HepG2 (cell line): ENCODE results near the gene VTN. TPM values are rescaled to one million over a fixed set of nuclear protein-coding genes. Genes with fewer than 3 reads are reported as not detected.

Experiments used
- FOXA3 ChIP-seq: IDR thresholded peaks from 2 replicates; pipeline ENCODE4 v1.6.1; 2016; ENCODE audit warnings: missing genetic modification reagents, missing compliant biosample characterization
- GTF2F1 ChIP-seq: fragments of 150-350 bp; IDR thresholded peaks from 2 replicates; pipeline ENCODE4 v1.6.1; 2014; ENCODE audit warnings: low read length
- HDAC2 ChIP-seq: sonication (generic); formaldehyde crosslinking; IDR thresholded peaks from 2 replicates; pipeline ENCODE4 v1.4.0; 2020; ENCODE audit warnings: missing genetic modification reagents
- IRF2 ChIP-seq: IDR thresholded peaks from 2 replicates; pipeline ENCODE4 v1.6.1; 2018; ENCODE audit warnings: missing genetic modification reagents, missing compliant biosample characterization
- NKX3-1 ChIP-seq: sonication (generic); formaldehyde crosslinking; IDR thresholded peaks from 2 replicates; pipeline ENCODE4 v1.5.0; 2020; ENCODE audit warnings: missing genetic modification reagents
- PHF5A ChIP-seq: IDR thresholded peaks from one replicate; pipeline ENCODE4 v1.6.1; 2018; ENCODE audit warnings: low read depth, missing genetic modification reagents; ENCODE audit not compliant: unreplicated experiment
- PRDM4 ChIP-seq: sonication (generic); formaldehyde crosslinking; IDR thresholded peaks from 2 replicates; pipeline ENCODE4 v1.9.0; 2021; ENCODE audit warnings: missing genetic modification reagents, borderline replicate concordance
- SATB2 ChIP-seq: sonication (generic); formaldehyde crosslinking; IDR thresholded peaks from 2 replicates; pipeline ENCODE4 v1.5.0; 2020; ENCODE audit warnings: missing genetic modification reagents
- TMF1 ChIP-seq: sonication (generic); formaldehyde crosslinking; IDR thresholded peaks from 2 replicates; pipeline ENCODE4 v1.8.1; 2022; ENCODE audit warnings: low read depth, missing genetic modification reagents
- ZNF18 ChIP-seq: sonication (generic); formaldehyde crosslinking; IDR thresholded peaks from 2 replicates; pipeline ENCODE4 v1.8.0; 2022; ENCODE audit warnings: mild to moderate bottlenecking, missing genetic modification reagents; ENCODE audit not compliant: insufficient replicate concordance
- ZNF407 ChIP-seq: sonication (generic); formaldehyde crosslinking; IDR thresholded peaks from one replicate; pipeline ENCODE4 v1.5.1; 2020; ENCODE audit warnings: mild to moderate bottlenecking, missing genetic modification reagents; ENCODE audit errors: not compliant biosample characterization
- ZNF451 ChIP-seq: sonication (generic); formaldehyde crosslinking; IDR thresholded peaks from 2 replicates; pipeline ENCODE4 v1.5.0; 2020; ENCODE audit warnings: mild to moderate bottlenecking, missing genetic modification reagents
- ZNF703 ChIP-seq: sonication (generic); formaldehyde crosslinking; IDR thresholded peaks from 2 replicates; pipeline ENCODE4 v1.5.1; 2020; ENCODE audit warnings: missing genetic modification reagents, mild to moderate bottlenecking, moderate library complexity, borderline replicate concordance
- ZNF773 ChIP-seq: sonication (generic); formaldehyde crosslinking; IDR thresholded peaks from 2 replicates; pipeline ENCODE4 v1.4.0; 2020; ENCODE audit warnings: missing genetic modification reagents, borderline replicate concordance
- ZNF781 ChIP-seq: sonication (generic); formaldehyde crosslinking; IDR thresholded peaks from 2 replicates; pipeline ENCODE4 v1.5.1; 2020; ENCODE audit warnings: borderline replicate concordance, mild to moderate bottlenecking, missing genetic modification reagents; ENCODE audit errors: not compliant biosample characterization
- ZNF782 ChIP-seq: sonication (generic); formaldehyde crosslinking; IDR thresholded peaks from 2 replicates; pipeline ENCODE4 v1.4.0; 2020; ENCODE audit warnings: missing genetic modification reagents, mild to moderate bottlenecking, borderline replicate concordance
- polyA plus RNA-seq, 8 experiments: library from polyadenylated mRNA; depleted of rRNA in 3 of 8; stranded (reverse) in 7 of 8; unstranded in 1 of 8; fragments of >200 nt; fragmentation: Illumina TruSeq in 4 of 8; extraction: Trizol in 4 of 8; gene quantifications; 2 replicates each; pipeline versions ENCODE4 v1.2.1 to v1.2.3, GENCODE V29; 2011 to 2016; ENCODE audit warnings: low read depth in 4 of 8, missing spikeins in 1 of 8, mixed read lengths in 1 of 8; ENCODE audit not compliant: insufficient read depth in 1 of 8
- total RNA-seq, 5 experiments: library from RNA; depleted of rRNA; stranded (reverse); fragments of >200 nt; fragmentation: Illumina TruSeq; extraction: Trizol; gene quantifications; 2 replicates each; pipeline ENCODE4 v1.2.3, GENCODE V29; 2016; ENCODE audit warnings: low read depth in 1 of 5

The VTN gene
- total and polyA plus RNA-seq, 2 of the 13 experiments (the other 11 are each of a cell fraction or from before 2014, with no cell fraction given) = 108 to 131 TPM

- TF ChIP-seq ZNF407 (CRISPR knock-in tag) (peak; percentile 68), ZNF781 (CRISPR knock-in tag) (no peak), ZNF782 (CRISPR knock-in tag) (0 out of 2 replicates have a peak, but pooled peaks have one; percentile 34), NKX3-1 (CRISPR knock-in tag) (peak; percentile 44; the same call in 1 of the 2 replicates), TMF1 (CRISPR knock-in tag) (peak; percentile 93; the same call in 1 of the 2 replicates), HDAC2 (CRISPR knock-in tag) (peak; percentile 92), SATB2 (CRISPR knock-in tag) (0 out of 2 replicates have a peak, but pooled peaks have one; percentile 22), IRF2 (CRISPR knock-in tag) (peak; percentile 87; the same call in 1 of the 2 replicates), ZNF451 (CRISPR knock-in tag) (0 out of 2 replicates have a peak, but pooled peaks have one; percentile 27), ZNF18 (no peak), ZNF703 (CRISPR knock-in tag) (no peak), PRDM4 (CRISPR knock-in tag) (no peak), FOXA3 (peak; percentile 53; the same call in 1 of the 2 replicates), PHF5A (CRISPR knock-in tag) (peak; percentile 81), GTF2F1 (no peak), ZNF773 (CRISPR knock-in tag) (peak; percentile 65; the same call in 1 of the 2 replicates)
These were observed 12.8 kb downstream of the VTN start, which contains the start of gene POLDIP2 (continued) for GRCh38 chr17:28357061-28357900.
